Measurements from ENCODE around the gene PSEN2.

GRCh38 chr1:226877669-226878068, 7.3 kb downstream of the PSEN2 start:
- TF ChIP-seq, protein P1, sequence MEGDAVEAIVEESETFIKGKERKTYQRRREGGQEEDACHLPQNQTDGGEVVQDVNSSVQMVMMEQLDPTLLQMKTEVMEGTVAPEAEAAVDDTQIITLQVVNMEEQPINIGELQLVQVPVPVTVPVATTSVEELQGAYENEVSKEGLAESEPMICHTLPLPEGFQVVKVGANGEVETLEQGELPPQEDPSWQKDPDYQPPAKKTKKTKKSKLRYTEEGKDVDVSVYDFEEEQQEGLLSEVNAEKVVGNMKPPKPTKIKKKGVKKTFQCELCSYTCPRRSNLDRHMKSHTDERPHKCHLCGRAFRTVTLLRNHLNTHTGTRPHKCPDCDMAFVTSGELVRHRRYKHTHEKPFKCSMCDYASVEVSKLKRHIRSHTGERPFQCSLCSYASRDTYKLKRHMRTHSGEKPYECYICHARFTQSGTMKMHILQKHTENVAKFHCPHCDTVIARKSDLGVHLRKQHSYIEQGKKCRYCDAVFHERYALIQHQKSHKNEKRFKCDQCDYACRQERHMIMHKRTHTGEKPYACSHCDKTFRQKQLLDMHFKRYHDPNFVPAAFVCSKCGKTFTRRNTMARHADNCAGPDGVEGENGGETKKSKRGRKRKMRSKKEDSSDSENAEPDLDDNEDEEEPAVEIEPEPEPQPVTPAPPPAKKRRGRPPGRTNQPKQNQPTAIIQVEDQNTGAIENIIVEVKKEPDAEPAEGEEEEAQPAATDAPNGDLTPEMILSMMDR (conservative IDR thresholded peaks at IDR 0.05 in 1 of 2, IDR thresholded peaks at IDR 0.05 in 1 of 2; ENCODE audit: extremely low read depth in 1 of 2, insufficient read depth in 1 of 2, low read depth in 1 of 2, low read length in 2 of 2): no peak
- no peak for TF ChIP-seq EZH2 (IDR thresholded peaks at IDR 0.05; ENCODE audit: borderline replicate concordance, low read length)
